AG10803 (cell line): ENCODE data around the gene NAA15.

Source experiments
- DNase-seq: peaks from one replicate; pipeline ENCODE4 v3.0.0; 2010; ENCODE audit warnings: low read depth
- H3K4me3 ChIP-seq: 2 replicates; pipeline ENCODE4 v1.5.1; 2011; ENCODE audit warnings: mild to moderate bottlenecking, low read length, control low read depth
- CTCF ChIP-seq: conservative IDR thresholded peaks from 2 replicates; pipeline ENCODE4 v1.5.1; 2011; ENCODE audit warnings: mild to moderate bottlenecking, low read length, control low read depth, inconsistent platforms

NAA15 gene

GRCh38 chr4:139278912-139279759 lies 22.2 kb upstream of the NAA15 start:
- no peak for DNase-seq
- TF ChIP-seq CTCF = no peak
- peak overlapping the region; percentile 49 for H3K4me3 ChIP-seq

GRCh38 chr4:139279760-139280620 lies 21.3 kb upstream of the NAA15 start, which contains the start of gene MGARP:
TSS of gene MGARP (minus strand) at chr4:139280225. CDS start at chr4:139280158, 67 bp downstream.
- no peak for TF ChIP-seq CTCF
- peak within 1 kb of the TSS; percentile 49 for H3K4me3 ChIP-seq
- DNase-seq = no peak

GRCh38 chr4:139282065-139282720 lies 19.1 kb upstream of the NAA15 start:
- peak; percentile 52 for DNase-seq
- no peak for TF ChIP-seq CTCF

GRCh38 chr4:139282721-139283075 lies 18.6 kb upstream of the NAA15 start:
- no peak for DNase-seq
- no peak overlapping the region for H3K4me3 ChIP-seq
- no peak for TF ChIP-seq CTCF

More at GRCh38 chr4:139282065-139282720, 19.1 kb upstream of the NAA15 start:
- H3K4me3 ChIP-seq = no peak overlapping the region

- DNase-seq = no peak
- no peak for TF ChIP-seq CTCF
- H3K4me3 ChIP-seq = no peak overlapping the region
Measured at GRCh38 chr4:139286186-139286698, 15.1 kb upstream of the NAA15 start.

GRCh38 chr4:139295206-139295941 lies 5.9 kb upstream of the NAA15 start:
- peak overlapping the region; percentile 89 for H3K4me3 ChIP-seq
- DNase-seq = peak; percentile 91
- TF ChIP-seq CTCF = peak; percentile 94
